GM19239 (cell line): ENCODE data around the gene FBXL14.

Experiments used
- DNase-seq: peaks from one replicate; pipeline ENCODE4 v3.0.0; 2011; ENCODE audit warnings: low spot score; ENCODE audit not compliant: insufficient read length
- FAIRE-seq: peaks from 2 replicates; lab custom pipeline; 2011; peaks lifted over from hg19 to GRCh38; lab: Jason Lieb, UNC

The FBXL14 gene

DNA sequence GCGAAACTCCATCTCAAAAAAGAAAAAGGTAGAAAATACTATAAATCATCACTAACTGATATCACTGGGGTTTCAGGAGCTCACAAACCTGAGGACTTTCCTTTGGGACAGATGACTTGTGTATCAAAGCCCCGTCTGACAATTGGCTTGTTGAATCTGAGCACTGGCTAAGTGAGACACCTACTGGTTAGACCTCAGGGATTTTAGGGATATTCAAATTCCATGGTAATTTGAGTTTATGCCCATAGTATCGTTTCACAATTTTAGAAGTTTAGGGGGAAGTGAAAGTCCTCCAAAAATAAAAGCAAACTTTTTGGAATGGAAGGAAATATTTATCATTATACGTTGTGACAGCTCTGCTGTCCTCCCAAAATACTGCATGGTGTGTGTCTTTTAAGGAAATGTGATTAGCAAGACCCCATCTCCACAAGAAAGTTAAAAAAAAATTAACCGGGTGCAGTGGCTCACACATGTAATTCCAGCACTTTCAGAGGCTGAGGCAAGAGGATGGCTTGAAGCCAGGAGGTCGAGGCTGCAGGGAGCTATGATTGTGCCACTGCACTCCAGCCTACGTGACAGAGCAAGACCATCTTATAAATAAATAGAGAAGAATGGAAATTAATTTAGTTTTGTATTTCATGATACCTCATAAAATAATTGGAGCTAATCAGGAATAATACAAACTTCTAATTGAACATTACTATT is 49.2 kb downstream of the FBXL14 start:
- peak; percentile 70 for FAIRE-seq
- no peak for DNase-seq

DNA sequence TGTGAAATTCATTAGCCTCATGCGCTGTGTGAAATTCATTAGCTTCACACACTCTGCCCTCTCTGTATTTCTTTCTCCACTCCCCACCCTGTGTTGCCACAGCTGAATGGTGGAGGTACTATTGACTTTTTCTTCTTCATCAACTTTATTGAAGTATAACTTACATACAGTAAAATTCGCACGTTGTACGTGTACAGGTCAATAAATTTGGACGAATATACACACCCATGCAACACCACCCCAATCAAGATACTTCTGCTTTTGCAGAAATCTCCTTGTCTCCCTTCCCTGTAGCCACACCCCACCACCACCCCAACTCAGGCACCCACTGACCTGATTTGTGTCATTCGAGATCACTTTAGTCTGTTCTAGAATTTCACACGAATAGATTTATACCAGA is 51.8 kb downstream of the FBXL14 start:
- FAIRE-seq (no peak), DNase-seq (no peak)

DNA sequence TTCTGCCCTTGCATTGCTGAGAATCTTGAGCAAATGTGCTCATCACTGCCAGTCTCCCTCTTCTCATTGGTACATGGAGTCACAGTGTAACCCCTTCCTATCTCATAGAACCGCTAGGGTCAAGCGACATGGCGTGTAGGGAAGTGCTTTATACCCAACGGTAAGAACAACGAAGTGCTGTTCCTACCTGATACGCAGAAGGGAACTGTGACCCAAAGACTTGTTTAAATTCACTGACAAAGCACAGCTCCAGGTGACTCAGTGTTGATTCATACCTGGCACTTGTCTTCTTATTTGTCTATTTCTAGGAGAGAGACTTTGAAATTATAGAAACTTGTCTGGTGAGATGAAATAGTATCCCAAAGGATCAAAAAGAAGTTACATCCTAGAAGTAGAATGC is 53.7 kb downstream of the FBXL14 start:
- DNase-seq (no peak), FAIRE-seq (no peak)

DNA sequence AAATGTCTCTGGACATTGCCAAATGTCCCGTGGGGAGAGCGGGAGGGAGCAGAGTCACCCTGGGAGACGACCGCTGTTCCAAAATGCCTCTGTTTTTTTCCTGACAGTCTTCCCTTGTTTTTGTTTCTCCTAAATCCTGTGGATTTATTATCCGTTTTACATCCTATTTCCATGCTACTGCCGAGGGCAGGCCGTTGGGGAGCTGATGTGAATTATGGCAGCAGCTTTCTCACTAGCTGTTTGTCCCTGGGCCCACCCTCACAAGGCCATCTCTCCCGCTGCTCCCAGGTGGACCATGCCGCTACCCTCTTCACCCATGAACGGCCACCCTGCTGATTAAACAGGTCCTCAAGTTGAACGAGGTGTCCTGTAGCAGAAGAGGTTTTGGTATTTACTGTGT is 55.2 kb downstream of the FBXL14 start:
- FAIRE-seq, result no peak
- DNase-seq, result no peak

DNA sequence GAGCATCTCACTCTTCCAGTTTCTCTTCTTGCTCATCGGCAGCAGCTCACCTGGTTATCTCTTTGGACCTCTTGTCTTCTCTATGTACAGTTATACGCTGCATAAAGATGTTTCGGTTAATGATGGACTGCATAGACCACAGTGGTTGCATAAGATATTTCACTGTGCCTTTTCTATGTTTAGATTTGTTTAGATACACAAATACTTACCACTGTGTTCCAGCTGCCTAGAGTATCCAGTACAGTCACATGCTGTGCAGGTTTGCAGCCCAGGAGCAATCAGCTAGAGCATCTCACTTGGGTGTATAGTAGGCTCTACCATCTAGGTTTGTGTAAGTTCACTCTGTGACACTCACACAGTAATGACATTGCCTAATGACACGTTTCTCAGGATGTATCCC is 57.6 kb downstream of the FBXL14 start:
- peak; percentile 64 for FAIRE-seq
- DNase-seq, result no peak

DNA sequence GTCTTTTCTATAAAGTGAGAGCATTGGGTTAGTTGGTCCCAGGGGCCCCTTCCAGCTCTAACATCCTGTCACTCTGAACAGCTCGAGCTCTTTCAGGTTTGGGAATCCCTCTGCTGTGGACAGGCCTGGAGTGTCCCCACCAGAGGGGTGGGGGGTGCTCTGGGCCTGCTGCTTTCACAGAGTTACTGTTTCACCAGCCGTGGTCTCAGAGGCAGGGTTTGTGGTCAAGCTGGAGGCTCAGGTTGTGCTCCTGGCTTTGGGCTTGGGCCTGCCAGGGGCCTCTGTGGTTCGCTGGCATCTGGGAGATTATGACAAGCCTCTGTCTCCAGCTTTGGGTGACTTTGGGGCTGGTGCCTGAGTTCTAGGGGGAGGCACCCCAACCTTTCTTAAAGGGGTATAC is 59.6 kb downstream of the FBXL14 start:
- no peak for FAIRE-seq
- DNase-seq, result peak; percentile 47

GRCh38 chr12:1533602-1534304 is 60.6 kb downstream of the FBXL14 start:
- DNase-seq (peak; percentile 61), FAIRE-seq (peak; percentile 99)

GRCh38 chr12:1533205-1533601 is 61.2 kb downstream of the FBXL14 start:
- no peak for FAIRE-seq
- DNase-seq, result peak; percentile 57

GRCh38 chr12:1532375-1533165 is 61.8 kb downstream of the FBXL14 start:
- DNase-seq, result no peak
- no peak for FAIRE-seq

DNA sequence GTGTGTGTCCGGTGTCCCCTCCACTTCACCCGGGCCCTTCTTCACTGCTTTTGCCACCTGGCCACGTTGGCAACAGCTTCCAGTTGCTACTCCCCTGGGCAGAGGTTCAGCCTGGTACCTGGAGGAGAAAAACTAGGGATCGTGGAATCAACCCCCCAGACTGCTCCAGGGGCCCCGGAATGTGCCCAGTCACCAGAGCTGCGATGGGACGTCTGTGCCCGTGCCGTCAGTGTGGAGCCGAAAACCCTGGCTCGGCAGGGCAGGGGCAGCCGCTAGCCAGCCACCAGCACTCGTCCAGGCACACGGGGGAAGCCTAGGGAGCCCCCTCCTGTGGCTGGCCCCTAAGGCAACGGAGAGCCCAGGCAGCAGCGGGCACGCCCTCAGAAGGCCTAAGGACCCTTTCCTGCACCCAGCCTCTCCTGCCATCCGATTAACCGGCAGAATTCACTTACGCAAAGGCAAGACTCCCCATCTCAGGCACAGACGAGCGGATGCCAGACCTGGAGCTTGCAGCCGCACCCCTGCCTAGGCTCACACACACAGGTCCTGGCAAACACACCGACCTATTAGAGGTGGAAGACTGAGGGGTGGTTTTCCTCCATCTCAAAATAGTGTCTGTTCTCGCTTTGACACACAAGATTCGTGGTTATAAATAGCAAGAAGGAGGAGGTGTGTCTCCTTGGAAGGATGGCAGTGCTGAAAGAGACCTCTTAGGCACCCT is 62.6 kb downstream of the FBXL14 start:
- FAIRE-seq (peak; percentile 73), DNase-seq (peak; percentile 50)

DNA sequence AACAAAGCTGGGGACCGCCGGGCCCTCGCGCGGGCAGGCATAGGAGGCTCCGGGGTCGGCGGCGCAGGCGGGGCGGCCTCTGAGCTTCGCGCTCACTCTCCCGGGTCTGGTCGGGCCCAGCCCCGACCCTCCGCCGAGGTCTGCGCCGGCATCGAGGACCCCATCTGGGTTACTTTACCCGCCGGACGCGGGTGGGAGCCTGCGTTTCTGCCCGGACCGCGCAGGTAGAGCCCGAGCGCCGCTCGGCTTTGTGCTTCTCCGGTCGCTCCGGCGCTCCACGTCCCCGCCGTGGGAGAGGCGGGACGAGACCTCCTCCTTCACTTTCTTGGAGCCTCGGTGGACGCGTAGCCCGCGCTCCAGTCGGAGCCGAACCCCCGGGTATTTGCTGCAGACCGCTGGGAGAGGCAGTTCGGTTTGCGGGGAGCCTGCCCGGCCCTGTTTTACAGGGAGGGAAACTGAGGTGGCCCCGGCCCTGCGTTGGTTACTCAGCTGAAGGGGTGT is 63.2 kb downstream of the FBXL14 start:
- DNase-seq (peak; percentile 44), FAIRE-seq (peak; percentile 48)

GRCh38 chr12:1530592-1531152 is 63.7 kb downstream of the FBXL14 start:
- peak; percentile 44 for DNase-seq
- no peak for FAIRE-seq

DNA sequence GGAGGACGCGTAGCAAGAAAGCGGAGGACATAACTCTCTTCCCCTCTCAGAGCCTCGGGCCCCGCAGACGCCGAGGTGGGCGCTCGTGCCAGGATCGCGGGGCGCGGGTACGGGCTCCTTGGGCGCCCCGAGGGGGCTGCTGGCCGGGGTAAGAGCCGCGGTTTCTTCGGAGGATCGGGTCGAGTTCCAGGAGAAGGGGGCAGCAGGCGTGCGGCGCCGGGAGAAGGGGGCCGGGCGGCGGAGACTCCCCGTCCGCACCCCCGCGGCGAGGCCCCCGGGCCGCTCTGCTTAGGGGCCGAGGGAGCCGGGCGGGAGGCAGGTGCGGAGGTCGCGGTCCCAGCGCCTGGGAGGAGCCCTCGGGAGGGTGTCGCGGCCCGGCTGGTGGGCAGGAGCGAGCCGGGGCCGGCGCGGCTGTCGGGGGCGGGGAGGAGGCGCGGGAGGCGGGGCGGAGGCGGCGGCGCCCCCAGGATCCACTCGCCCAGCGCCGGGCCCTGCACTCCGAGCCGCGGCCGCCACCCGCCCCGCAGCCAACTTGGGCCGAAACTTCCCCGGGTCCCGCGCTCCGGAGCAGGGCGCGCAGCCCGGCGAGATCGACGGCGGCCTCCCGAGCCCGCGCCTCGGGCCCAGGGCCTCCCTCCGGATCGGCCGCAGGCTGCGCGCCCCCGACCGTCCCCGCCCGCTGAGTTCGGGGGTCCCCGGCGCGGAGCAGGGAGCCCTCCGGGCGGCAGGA is 64.4 kb downstream of the FBXL14 start:
- no peak for FAIRE-seq
- peak; percentile 53 for DNase-seq

- no peak for DNase-seq
- peak; percentile 78 for FAIRE-seq
These were observed 65.0 kb downstream of the FBXL14 start for GRCh38 chr12:1529228-1529861.

DNA sequence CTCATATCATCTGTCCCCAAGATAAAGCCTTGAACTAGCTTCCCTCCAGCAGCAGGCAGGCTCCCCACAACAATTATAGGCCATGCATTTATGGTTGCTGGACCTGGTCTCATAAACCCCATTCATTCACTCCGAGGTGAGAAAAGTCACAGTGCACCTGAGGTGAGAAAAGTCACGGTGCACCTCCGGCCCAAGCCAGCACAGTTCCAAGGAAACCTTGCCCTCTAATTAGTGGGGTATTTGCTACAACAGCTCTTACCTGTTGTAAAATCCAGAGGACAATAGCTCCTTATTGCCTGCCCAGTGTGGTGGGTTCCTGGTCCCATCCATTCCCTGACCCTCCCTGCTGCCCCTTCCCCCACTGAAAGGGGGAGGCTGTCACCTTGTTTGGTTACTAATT is 65.6 kb downstream of the FBXL14 start:
- DNase-seq (no peak), FAIRE-seq (no peak)

- DNase-seq (no peak), FAIRE-seq (peak; percentile 44)
These were observed 66.6 kb downstream of the FBXL14 start for GRCh38 chr12:1527789-1528188.

GRCh38 chr12:1525858-1526257 is 68.5 kb downstream of the FBXL14 start:
- DNase-seq, result no peak
- no peak for FAIRE-seq

DNA sequence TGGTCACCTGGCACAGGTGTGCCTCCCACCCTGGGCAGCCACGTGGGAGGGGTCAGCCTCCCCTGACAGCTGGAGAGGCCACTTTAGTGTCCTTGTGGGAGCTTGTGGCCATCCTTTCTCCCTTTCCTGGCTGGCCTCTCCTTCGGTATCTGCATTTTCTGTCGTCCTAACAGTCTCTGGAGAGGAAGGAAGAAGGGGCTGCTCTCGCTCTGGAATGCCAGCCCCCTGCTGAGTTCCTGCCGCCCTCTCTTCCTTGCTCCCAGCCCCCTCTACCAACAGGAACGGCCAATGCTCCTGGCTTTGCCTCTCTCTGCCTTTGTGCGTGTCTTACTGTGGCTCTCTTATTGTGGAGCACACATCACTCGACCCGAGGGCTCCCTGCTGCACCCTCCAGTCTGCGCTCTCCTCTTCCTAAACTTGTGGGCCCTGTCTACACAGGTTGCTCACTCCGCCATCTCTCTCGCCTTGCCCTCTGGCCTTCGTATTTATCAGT is 70.8 kb downstream of the FBXL14 start:
- FAIRE-seq (no peak), DNase-seq (no peak)

DNA sequence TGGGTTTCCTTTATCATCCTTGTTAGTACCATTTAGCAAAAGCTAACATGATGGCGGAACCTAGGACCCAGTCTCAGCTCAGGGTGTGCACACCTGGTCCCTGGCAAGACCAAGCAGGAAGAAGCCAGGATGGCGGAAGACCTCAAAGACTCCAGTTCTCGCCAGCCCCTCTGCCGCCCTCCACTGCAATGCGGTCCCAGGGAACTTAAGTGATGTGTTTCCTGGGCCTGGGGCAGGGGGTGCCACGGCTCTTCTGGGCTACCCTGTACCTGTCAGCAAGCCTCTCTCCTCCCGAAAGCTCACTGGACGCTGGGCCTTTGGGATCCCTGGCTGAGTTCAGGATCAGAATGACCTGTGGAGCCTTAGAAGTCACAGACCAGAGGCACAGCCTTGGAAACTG is 71.3 kb downstream of the FBXL14 start:
- no peak for DNase-seq
- FAIRE-seq, result no peak
